Duodenal mucosa (tissue), 2 donors: ENCODE measurements around the gene PRR20B.
"Not testable (repeated sequence)": the region's sequence is repeated elsewhere in the genome, so short reads cannot be mapped to it uniquely, and the experiment has no call there.

Experiments used
- H3K27ac ChIP-seq: one replicate; pipeline ENCODE4 v1.7.0; 2013; ENCODE audit warnings: low read depth, low read length
- H3K27me3 ChIP-seq, 2 donors: one replicate each; pipeline ENCODE4 v1.7.0; 2013; ENCODE audit warnings: low read length in 2 of 2, control low read depth in 1 of 2; ENCODE audit not compliant: insufficient read depth in 2 of 2, control insufficient read depth in 1 of 2
- H3K36me3 ChIP-seq, 2 donors: one replicate each; pipeline ENCODE4 v1.7.0; 2013; ENCODE audit warnings: low read length in 2 of 2, control low read depth in 1 of 2; ENCODE audit not compliant: insufficient read depth in 2 of 2, control insufficient read depth in 1 of 2
- H3K4me1 ChIP-seq, 2 donors: one replicate each; pipeline ENCODE4 v1.7.0; 2013; ENCODE audit warnings: low read length in 2 of 2, control low read depth in 1 of 2; ENCODE audit not compliant: insufficient read depth in 2 of 2, control insufficient read depth in 1 of 2
- H3K4me3 ChIP-seq, 2 donors: one replicate each; pipeline ENCODE4 v1.7.0; 2013; ENCODE audit warnings: low read length in 2 of 2, low read depth in 1 of 2
- H3K9ac ChIP-seq, 2 donors: one replicate each; pipeline ENCODE4 v1.7.0; 2013; ENCODE audit warnings: low read length in 2 of 2, low read depth in 1 of 2
- H3K9me3 ChIP-seq, 2 donors: one replicate each; pipeline ENCODE4 v1.7.0; 2013; ENCODE audit warnings: low read length in 2 of 2, control low read depth in 1 of 2; ENCODE audit not compliant: control insufficient read depth in 1 of 2

The PRR20B gene

GRCh38 chr13:57147188-57147587 lies at the start of gene PRR20B:
TSS of gene PRR20B (plus strand) at chr13:57147488. CDS start at chr13:57147875, 387 bp downstream.
- H3K9ac ChIP-seq, H3K27me3 ChIP-seq, H3K9me3 ChIP-seq, H3K4me3 ChIP-seq, H3K36me3 ChIP-seq, H3K4me1 ChIP-seq, H3K27ac ChIP-seq: not testable (repeated sequence)

GRCh38 chr13:57114945-57115344 lies 32.3 kb upstream of the PRR20B start:
- Histone ChIP-seq H3K9ac (no peak overlapping the region), H3K4me3 (no peak overlapping the region)

GRCh38 chr13:57123681-57124080 lies 23.6 kb upstream of the PRR20B start:
- H3K9ac ChIP-seq, result no peak overlapping the region
- H3K4me3 ChIP-seq, result no peak overlapping the region
- H3K27ac ChIP-seq, result no peak overlapping the region
- no peaks in the 10 kb centered on the region for H3K36me3 ChIP-seq
- peaks cover 4 to 11% of the 10 kb centered on the region in 2 donors for H3K9me3 ChIP-seq
- no peaks in the 10 kb centered on the region for H3K27me3 ChIP-seq
- no peaks in the 10 kb centered on the region for H3K4me1 ChIP-seq

More at GRCh38 chr13:57114945-57115344, 32.3 kb upstream of the PRR20B start:
- no peaks in the 10 kb centered on the region for H3K27me3 ChIP-seq
- no peaks in the 10 kb centered on the region for H3K4me1 ChIP-seq
- H3K9me3 ChIP-seq, result peaks cover 12% of the 10 kb centered on the region in 2 donors
- no peak overlapping the region for H3K27ac ChIP-seq
- H3K36me3 ChIP-seq, result no peaks in the 10 kb centered on the region

- H3K36me3 ChIP-seq, result no peaks in the 10 kb centered on the region
- H3K4me3 ChIP-seq, result no peak overlapping the region
- no peaks in the 10 kb centered on the region for H3K4me1 ChIP-seq
- H3K9me3 ChIP-seq, result peaks cover 0 to 4% of the 10 kb centered on the region in 2 donors
- no peak overlapping the region for H3K27ac ChIP-seq
- no peak overlapping the region for H3K9ac ChIP-seq
- H3K27me3 ChIP-seq, result no peaks in the 10 kb centered on the region
Measured at GRCh38 chr13:57128909-57129308, 18.4 kb upstream of the PRR20B start.

- no peak overlapping the region for H3K27ac ChIP-seq
- H3K9ac ChIP-seq, result no peak overlapping the region
- no peak overlapping the region for H3K4me3 ChIP-seq
- no peaks in the 10 kb centered on the region for H3K36me3 ChIP-seq
- no peaks in the 10 kb centered on the region for H3K27me3 ChIP-seq
- peaks cover 2 to 7% of the 10 kb centered on the region in 2 donors for H3K9me3 ChIP-seq
- H3K4me1 ChIP-seq, result no peaks in the 10 kb centered on the region
Measured at GRCh38 chr13:57136093-57136492, 11.2 kb upstream of the PRR20B start.

- H3K27ac ChIP-seq, result no peak overlapping the region
- no peaks in the 10 kb centered on the region for H3K36me3 ChIP-seq
- H3K27me3 ChIP-seq, result no peaks in the 10 kb centered on the region
- no peak overlapping the region for H3K4me3 ChIP-seq
- H3K9me3 ChIP-seq, result peaks cover 2 to 7% of the 10 kb centered on the region in 2 donors
- H3K9ac ChIP-seq, result no peak overlapping the region
- no peaks in the 10 kb centered on the region for H3K4me1 ChIP-seq
Measured at GRCh38 chr13:57137585-57137984, 9.7 kb upstream of the PRR20B start.

- Histone ChIP-seq H3K36me3 (no peaks in the 10 kb centered on the region), H3K4me3 (no peak overlapping the region), H3K27ac (no peak overlapping the region), H3K27me3 (no peaks in the 10 kb centered on the region), H3K9me3 (peaks cover 2 to 7% of the 10 kb centered on the region in 2 donors), H3K9ac (no peak overlapping the region), H3K4me1 (no peaks in the 10 kb centered on the region)
Measured at GRCh38 chr13:57138988-57139387, 8.3 kb upstream of the PRR20B start.

GRCh38 chr13:57139781-57140180 lies 7.5 kb upstream of the PRR20B start:
- not testable (repeated sequence) for H3K4me1 ChIP-seq, H3K9me3 ChIP-seq, H3K27ac ChIP-seq, H3K9ac ChIP-seq, H3K36me3 ChIP-seq, H3K4me3 ChIP-seq, H3K27me3 ChIP-seq

- H3K4me3 ChIP-seq, H3K9ac ChIP-seq, H3K9me3 ChIP-seq, H3K27me3 ChIP-seq, H3K36me3 ChIP-seq, H3K4me1 ChIP-seq, H3K27ac ChIP-seq: not testable (repeated sequence)
Measured at GRCh38 chr13:57140235-57140968, 6.9 kb upstream of the PRR20B start, which contains the start of gene PRR20A. TSS of gene PRR20A (plus strand) at chr13:57140918. CDS start at chr13:57141305, 387 bp downstream.

GRCh38 chr13:57148106-57148505 lies 818 bp downstream of the PRR20B start:
- H3K9me3 ChIP-seq, H3K27me3 ChIP-seq, H3K27ac ChIP-seq, H3K4me3 ChIP-seq, H3K36me3 ChIP-seq, H3K9ac ChIP-seq, H3K4me1 ChIP-seq: not testable (repeated sequence)
